Parathyroid adenoma (tissue), 2 donors: ENCODE results near the gene MAPK6.
A peak's percentile ranks its signal among the peaks of the same experiment; 100 is the strongest.

Source experiments
- H2AFZ ChIP-seq: fragments of 300-600 bp; sonication (generic); one replicate; pipeline ENCODE4 v1.7.0; 2017; ENCODE audit warnings: antibody characterized with exemption, mild to moderate bottlenecking
- H3K27ac ChIP-seq: fragments of 300-600 bp; sonication (generic); one replicate; pipeline ENCODE4 v1.7.0; 2017
- H3K27me3 ChIP-seq: fragments of 300-600 bp; sonication (generic); one replicate; pipeline ENCODE4 v1.7.0; 2017; ENCODE audit warnings: low read length; ENCODE audit not compliant: control insufficient read depth, insufficient read depth
- H3K36me3 ChIP-seq: fragments of 300-600 bp; sonication (generic); one replicate; pipeline ENCODE4 v1.7.0; 2017; ENCODE audit warnings: low read length; ENCODE audit not compliant: control insufficient read depth, insufficient read depth
- H3K4me1 ChIP-seq: fragments of 300-600 bp; sonication (generic); one replicate; pipeline ENCODE4 v1.7.0; 2017; ENCODE audit warnings: control low read depth
- H3K4me2 ChIP-seq: fragments of 300-600 bp; sonication (generic); one replicate; pipeline ENCODE4 v1.7.0; 2017; ENCODE audit warnings: low read length
- H3K4me3 ChIP-seq: fragments of 300-600 bp; sonication (generic); one replicate; pipeline ENCODE4 v1.7.0; 2017; ENCODE audit warnings: low read depth, low read length
- H3K79me2 ChIP-seq: fragments of 300-600 bp; sonication (generic); one replicate; pipeline ENCODE4 v1.7.0; 2017; ENCODE audit warnings: control low read depth
- H3K9ac ChIP-seq: fragments of 300-600 bp; sonication (generic); one replicate; pipeline ENCODE4 v1.7.0; 2017; ENCODE audit warnings: mild to moderate bottlenecking
- H3K9me3 ChIP-seq: fragments of 300-600 bp; sonication (generic); one replicate; pipeline ENCODE4 v1.7.0; 2017; ENCODE audit warnings: low read length; ENCODE audit not compliant: control insufficient read depth
- TF ChIP-seq, protein P1 (sequence below): fragments of 300-600 bp; sonication (generic); IDR thresholded peaks from one replicate; pipeline ENCODE4 v1.7.0; 2017; ENCODE audit warnings: antibody characterized with exemption, mild to moderate bottlenecking
- donor health status: primary hyperparathyroidism.

The MAPK6 gene

DNA sequence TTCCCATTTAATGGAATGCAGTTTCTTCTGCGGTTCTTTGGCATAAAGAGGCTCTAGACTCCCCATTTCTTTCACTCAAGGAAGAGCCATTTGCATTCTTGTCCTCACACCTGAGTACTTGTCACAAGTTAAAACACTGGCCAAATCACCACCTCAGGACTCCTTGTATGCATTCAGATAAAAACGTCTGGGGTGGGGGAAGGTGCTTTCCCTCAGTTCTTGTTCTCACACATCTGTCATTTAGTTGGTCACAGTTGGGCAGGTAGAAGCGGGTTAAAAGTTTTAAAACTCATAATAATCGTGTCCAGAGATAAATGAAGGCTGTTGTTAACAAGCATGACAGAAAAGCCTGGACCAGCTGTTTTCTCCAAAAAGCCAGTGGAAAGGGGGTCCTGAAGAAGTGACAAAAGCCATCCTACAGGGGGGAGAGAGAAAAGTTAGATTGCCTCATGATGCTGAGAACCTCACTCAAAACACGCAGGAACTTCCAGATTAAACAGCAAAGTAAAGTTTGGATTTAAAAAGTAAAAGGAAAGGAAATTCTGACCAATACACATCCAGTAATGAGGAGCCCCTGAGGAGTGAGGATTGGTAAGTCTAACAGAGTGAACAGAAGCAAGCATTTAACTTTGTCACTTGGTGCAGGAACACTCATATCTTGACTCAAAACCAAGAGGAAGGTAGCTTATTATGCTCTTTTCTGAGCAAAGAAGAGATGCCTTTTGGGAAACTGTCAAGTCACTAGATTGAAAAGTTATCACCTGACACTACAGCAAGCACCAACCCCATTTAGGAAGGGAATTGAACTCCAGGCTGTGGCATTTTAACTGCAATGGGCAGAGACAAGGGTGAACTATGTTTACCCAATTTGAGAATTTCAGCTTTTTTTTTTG lies 90.8 kb downstream of the MAPK6 start:
- TF ChIP-seq, protein P1, sequence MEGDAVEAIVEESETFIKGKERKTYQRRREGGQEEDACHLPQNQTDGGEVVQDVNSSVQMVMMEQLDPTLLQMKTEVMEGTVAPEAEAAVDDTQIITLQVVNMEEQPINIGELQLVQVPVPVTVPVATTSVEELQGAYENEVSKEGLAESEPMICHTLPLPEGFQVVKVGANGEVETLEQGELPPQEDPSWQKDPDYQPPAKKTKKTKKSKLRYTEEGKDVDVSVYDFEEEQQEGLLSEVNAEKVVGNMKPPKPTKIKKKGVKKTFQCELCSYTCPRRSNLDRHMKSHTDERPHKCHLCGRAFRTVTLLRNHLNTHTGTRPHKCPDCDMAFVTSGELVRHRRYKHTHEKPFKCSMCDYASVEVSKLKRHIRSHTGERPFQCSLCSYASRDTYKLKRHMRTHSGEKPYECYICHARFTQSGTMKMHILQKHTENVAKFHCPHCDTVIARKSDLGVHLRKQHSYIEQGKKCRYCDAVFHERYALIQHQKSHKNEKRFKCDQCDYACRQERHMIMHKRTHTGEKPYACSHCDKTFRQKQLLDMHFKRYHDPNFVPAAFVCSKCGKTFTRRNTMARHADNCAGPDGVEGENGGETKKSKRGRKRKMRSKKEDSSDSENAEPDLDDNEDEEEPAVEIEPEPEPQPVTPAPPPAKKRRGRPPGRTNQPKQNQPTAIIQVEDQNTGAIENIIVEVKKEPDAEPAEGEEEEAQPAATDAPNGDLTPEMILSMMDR: no peak
- Histone ChIP-seq H3K9me3 (no peaks in the 10 kb centered on the region), H3K27ac (no peak overlapping the region), H3K27me3 (no peaks in the 10 kb centered on the region), H3K4me1 (no peaks in the 10 kb centered on the region), H3K4me3 (no peak overlapping the region), H3K36me3 (no peaks in the 10 kb centered on the region), H2AFZ (no peak overlapping the region), H3K79me2 (no peaks in the 10 kb centered on the region), H3K9ac (no peak overlapping the region), H3K4me2 (no peak overlapping the region)

DNA sequence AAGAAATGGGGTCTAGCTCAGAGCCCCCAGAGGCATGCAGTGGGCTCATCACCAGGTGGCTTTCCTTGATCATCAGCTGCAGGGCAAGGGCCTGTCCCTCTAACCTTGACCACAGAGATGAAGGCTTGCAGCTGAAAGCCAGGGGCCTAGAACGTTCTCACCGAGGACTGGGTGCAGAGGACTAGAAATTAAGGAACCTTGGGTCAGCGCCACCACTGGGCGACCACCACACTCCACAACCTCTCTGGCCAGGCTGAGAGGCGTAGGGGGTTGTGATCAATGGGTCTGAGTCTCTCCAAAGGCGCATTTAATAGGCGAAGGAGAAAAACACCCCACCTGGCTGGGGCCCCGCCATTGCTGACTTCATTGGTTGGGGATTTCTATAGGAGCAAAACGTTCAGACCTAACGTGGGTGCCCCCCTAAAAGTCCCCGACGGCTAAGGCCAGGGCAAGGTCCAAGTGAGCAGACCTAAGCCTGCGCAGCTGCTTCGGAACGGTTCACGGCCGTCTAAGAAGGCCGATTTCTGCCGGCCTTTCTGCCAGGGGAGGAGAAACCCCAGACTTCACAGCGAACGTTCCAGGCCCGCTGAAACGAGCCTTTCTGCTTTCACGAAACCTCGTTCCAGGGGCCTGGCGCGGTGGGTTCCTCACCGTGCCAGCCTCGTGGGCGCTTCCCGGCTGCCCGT lies 92.6 kb downstream of the MAPK6 start:
- Histone ChIP-seq H3K4me3 (no peak overlapping the region), H2AFZ (peak overlapping the region; percentile 62), H3K27me3 (no peaks in the 10 kb centered on the region), H3K36me3 (no peaks in the 10 kb centered on the region), H3K4me1 (no peaks in the 10 kb centered on the region), H3K4me2 (peak overlapping the region; percentile 61), H3K27ac (no peak overlapping the region), H3K9ac (no peak overlapping the region), H3K79me2 (no peaks in the 10 kb centered on the region), H3K9me3 (no peaks in the 10 kb centered on the region)
- TF ChIP-seq, protein P1: no peak

DNA sequence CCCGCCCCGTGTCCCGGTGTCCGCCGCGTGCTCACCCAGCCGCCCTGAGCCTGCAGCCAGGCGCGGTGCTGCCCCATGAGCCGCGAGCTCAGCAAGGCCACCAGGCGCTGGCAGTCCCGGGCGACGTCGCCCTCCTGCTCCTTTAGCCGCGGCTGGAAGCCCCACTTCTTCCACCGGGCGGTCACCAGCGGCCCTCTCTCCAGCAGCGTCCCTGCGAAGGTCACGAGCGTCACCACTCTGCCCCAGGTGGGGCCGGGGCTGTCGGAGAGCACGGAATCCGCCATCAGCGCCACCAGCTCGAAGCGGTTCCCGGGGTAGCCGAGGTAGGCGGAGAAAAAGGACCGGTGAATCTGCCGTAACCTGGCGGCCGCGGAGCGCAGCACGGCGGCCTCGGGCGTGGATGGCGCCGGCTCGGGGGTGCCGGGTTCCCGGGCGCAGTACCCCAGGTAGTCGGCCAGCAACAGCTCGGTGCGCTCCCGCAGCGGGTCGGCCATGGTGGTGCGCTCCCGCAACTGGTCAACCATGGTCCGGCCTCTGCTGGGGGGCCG lies 93.3 kb downstream of the MAPK6 start:
- no peaks in the 10 kb centered on the region for H3K9me3 ChIP-seq
- H3K4me3 ChIP-seq: peak overlapping the region; percentile 31
- H3K27ac ChIP-seq: no peak overlapping the region
- H3K79me2 ChIP-seq: no peaks in the 10 kb centered on the region
- H3K4me2 ChIP-seq: peak overlapping the region; percentile 61
- H2AFZ ChIP-seq: peak overlapping the region; percentile 62
- TF ChIP-seq, protein P1: no peak
- H3K36me3 ChIP-seq: no peaks in the 10 kb centered on the region
- no peaks in the 10 kb centered on the region for H3K4me1 ChIP-seq
- H3K9ac ChIP-seq: no peak overlapping the region
- no peaks in the 10 kb centered on the region for H3K27me3 ChIP-seq

DNA sequence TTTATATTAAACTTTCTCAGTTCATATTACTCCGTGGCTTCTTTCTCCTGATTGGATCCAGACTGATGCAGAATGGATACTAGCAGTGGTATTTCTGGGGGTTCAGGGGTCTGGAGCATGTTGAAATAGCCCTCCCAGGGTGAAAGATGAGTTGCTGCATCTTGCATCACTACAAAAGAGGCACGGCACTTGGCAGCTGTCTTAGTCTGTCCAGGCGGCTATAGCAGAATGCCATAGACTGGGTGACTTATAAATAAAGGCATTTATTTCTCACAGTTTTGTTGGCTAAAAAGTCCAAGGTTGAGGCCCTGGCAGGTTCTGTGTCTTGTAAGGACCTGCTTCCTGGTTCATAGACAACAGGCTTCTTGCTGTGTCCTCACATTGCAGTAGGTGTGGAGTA lies 94.2 kb downstream of the MAPK6 start:
- no peak overlapping the region for H3K4me2 ChIP-seq
- TF ChIP-seq, protein P1: no peak
- H2AFZ ChIP-seq: no peak overlapping the region
- no peaks in the 10 kb centered on the region for H3K36me3 ChIP-seq
- no peak overlapping the region for H3K27ac ChIP-seq
- H3K9me3 ChIP-seq: no peaks in the 10 kb centered on the region
- no peaks in the 10 kb centered on the region for H3K4me1 ChIP-seq
- no peaks in the 10 kb centered on the region for H3K27me3 ChIP-seq
- no peak overlapping the region for H3K4me3 ChIP-seq
- no peaks in the 10 kb centered on the region for H3K79me2 ChIP-seq
- no peak overlapping the region for H3K9ac ChIP-seq
